A549 treated with dexamethasone at 1 μM for 4 hours (cell line): ENCODE data around the gene KLHL17. TPM values are rescaled to one million over a fixed set of nuclear protein-coding genes. Genes with fewer than 3 reads are reported as not detected.

ENCODE experiments used
- total RNA-seq: library from RNA; stranded (reverse); fragments of 200-300 nt; extraction: Qiagen RNA extraction; gene quantifications from 5 replicates; pipeline ENCODE4 v1.2.3, GENCODE V29; 2022

The KLHL17 gene
- 5.9 to 12.9 TPM (median 11.3 TPM) in 5 replicates for total RNA-seq

GRCh38 chr1:960363-961131, at the start of gene KLHL17:
Gene KLHL17 (plus strand): TSS chr1:960584. CDS start chr1:960694, 110 bp downstream.

GRCh38 chr1:923131-923990, 37.0 kb upstream of the KLHL17 start, which contains the start of gene SAMD11:
Gene SAMD11 (plus strand): TSS chr1:923923. CDS start chr1:924432, 509 bp downstream.

GRCh38 chr1:958823-959730, 1.3 kb upstream of the KLHL17 start, which contains the start of gene NOC2L:
Gene NOC2L (minus strand): TSS chr1:959256. CDS start chr1:959240, 16 bp downstream.

GRCh38 chr1:966135-966703, 5.8 kb downstream of the KLHL17 start, which contains the start of gene PLEKHN1:
Gene PLEKHN1 (plus strand): TSS chr1:966482. CDS start chr1:966532, 50 bp downstream.

GRCh38 chr1:981955-982558, 21.7 kb downstream of the KLHL17 start, which contains the start of gene PERM1:
Gene PERM1 (minus strand): TSS chr1:982093. CDS start chr1:981029, 1,064 bp downstream.

GRCh38 chr1:999725-1000356, 39.5 kb downstream of the KLHL17 start, which contains the start of gene HES4:
Gene HES4 (minus strand): TSS chr1:1000097. CDS start chr1:999973, 124 bp downstream.

GRCh38 chr1:1013105-1013921, 52.9 kb downstream of the KLHL17 start, which contains the start of gene ISG15:
Gene ISG15 (plus strand): TSS chr1:1013497. CDS start chr1:1013574, 77 bp downstream.

Other genes starting within 250 kb of the KLHL17 start
- 14.2 to 22.6 TPM (median 19.7 TPM) in 5 replicates for gene SAMD11, start 36.7 kb upstream of the KLHL17 start, total RNA-seq
- 63.0 to 92.6 TPM (median 88.9 TPM) in 5 replicates for gene NOC2L, start 1.3 kb upstream of the KLHL17 start, total RNA-seq
- gene PLEKHN1, start 5.9 kb downstream of the KLHL17 start, total RNA-seq, result 2.3 to 5.0 TPM (median 4.3 TPM) in 5 replicates
- gene PERM1, start 21.5 kb downstream of the KLHL17 start, total RNA-seq, result 0.06 to 0.17 TPM (median 0.15 TPM) in 4 of 5 replicates, not detected in the other
- 21.4 to 44.8 TPM (median 36.2 TPM) in 5 replicates for gene HES4, start 39.5 kb downstream of the KLHL17 start, total RNA-seq
- 12.2 to 17.4 TPM (median 15.9 TPM) in 5 replicates for gene ISG15, start 52.9 kb downstream of the KLHL17 start, total RNA-seq
- gene AGRN, start 59.5 kb downstream of the KLHL17 start, total RNA-seq, result 56.7 to 117 TPM (median 107 TPM) in 5 replicates
- 0.13 to 0.20 TPM (median 0.18 TPM) in 5 replicates for gene RNF223, start 113.7 kb downstream of the KLHL17 start, total RNA-seq
- 8.5 to 13.5 TPM (median 12.3 TPM) in 5 replicates for gene C1orf159, start 155.5 kb downstream of the KLHL17 start, total RNA-seq
- 0.03 TPM in 1 of 5 replicates, not detected in the others for gene TTLL10, start 213.3 kb downstream of the KLHL17 start, total RNA-seq
- gene TNFRSF18, start 246.0 kb downstream of the KLHL17 start, total RNA-seq, result 0.07 TPM in 1 of 5 replicates, not detected in the others